Activated T-helper 1 cell treated with anti-CD3 and anti-CD28 coated beads, Interleukin-2, amount 50 U/mL, for 16 hours (primary cell): Measurements from ENCODE around the gene LRRC28.

ENCODE experiments used
- DNase-seq, 2 donors: peaks; one replicate each; pipeline ENCODE4 v3.0.0-alpha.2; 2020; ENCODE audit warnings: low read depth in 1 of 2, low spot score in 1 of 2

The LRRC28 gene

DNA sequence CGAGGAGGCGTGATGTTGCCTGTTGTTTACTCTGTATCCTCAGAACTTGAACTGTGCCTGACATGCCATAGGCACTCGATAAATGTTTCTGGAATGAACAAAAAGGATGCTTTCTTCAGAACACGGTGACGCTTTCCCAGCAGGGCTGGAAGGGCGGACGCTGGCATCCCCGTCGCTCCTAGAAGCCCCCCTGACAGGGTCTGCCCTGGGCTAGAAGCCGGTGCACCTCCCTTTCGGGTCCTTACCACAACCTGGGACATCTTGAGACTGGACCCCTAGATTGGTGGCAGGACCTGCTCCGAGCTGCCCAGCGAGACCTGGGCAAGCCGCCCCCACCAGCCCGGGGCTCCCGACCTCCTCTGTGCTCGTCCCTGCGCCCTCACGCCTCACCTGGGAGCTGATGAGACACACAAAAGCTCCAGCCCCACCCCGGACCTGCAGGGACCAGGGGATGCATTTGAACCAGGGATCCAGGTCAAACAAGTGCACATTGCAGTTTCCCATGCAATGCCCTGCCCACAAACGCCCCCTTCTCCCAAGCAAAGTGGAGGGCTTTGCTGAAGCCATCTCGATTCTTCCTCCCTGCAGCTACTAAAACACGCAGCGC is 183.3 kb downstream of the LRRC28 start:
- no peak for DNase-seq

GRCh38 chr15:99435113-99435695 is 183.9 kb downstream of the LRRC28 start:
- no peak for DNase-seq

DNA sequence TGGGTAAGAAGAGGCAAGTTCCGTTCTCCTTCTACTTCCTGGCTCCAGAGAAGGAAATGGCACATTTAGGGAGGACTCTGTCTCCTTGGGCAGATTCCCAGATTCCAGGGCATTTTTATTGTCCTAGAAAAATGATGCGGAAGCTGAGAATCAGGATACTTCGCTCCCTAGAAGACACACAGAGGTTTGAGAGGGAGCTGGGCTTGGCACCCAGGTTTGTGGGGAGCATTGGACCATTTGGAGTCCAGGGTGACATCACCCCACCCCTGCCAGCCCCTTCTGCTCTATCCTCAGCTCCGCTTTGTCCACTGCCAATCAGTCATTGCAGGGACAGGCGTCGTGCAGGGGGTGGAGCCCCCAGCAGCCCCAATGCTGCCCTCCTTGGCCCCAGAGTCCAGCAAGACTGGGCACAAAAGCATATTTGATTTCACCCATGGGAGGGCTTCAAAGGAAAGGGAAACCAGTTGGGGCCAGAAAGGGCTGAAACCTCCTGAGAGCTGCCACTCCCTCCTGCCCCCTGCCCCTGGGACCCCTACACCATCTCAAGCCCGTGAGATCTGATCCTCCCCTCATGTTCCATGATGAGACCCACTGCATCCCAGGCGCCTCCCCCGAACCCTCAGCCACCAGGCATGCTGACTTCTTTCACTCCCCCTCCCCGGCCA is 184.7 kb downstream of the LRRC28 start:
- DNase-seq = no peak

DNA sequence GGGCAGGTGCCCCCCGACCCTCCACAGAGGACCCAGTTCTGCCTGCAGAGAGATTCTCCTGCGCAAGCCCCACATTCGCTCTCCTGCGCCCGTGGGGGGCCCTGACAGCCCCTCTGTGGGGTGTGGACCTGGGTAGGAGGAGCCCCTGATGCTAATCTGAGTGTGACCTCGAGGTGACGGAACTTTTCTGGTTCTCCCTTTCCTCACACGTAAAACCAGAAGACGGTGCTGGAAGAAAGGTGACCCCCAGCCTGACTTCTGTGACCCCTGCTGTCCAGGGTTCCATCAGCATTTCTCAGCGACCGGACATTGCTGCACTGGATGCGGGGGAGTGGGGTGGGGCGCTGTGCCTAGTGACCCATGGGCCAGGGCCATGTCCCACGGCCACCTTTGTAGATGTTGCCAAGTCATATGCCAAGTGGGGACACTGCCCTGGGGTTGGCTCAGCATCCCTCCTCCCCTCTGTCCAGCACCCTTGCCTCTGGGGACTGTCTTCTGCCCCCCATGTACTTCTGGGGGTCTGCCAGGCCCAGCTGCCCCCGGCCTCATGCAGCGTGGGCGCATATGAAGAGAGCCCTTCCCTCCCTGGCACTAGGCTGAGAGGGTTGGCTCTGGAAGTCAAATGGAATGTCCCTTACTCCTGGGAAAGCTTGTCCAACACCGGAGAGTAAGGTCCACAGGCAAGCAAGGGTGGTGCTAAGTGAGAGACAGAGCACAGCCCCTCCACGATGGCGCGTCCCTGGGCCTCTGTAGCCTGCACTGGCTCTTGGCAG is 185.4 kb downstream of the LRRC28 start:
- no peak for DNase-seq

- DNase-seq = no peak
These were observed 186.3 kb downstream of the LRRC28 start for GRCh38 chr15:99437315-99438223.

GRCh38 chr15:99438224-99438585 is 186.9 kb downstream of the LRRC28 start:
- DNase-seq = no peak

- no peak for DNase-seq
These were observed 187.6 kb downstream of the LRRC28 start for GRCh38 chr15:99438691-99439523.

DNA sequence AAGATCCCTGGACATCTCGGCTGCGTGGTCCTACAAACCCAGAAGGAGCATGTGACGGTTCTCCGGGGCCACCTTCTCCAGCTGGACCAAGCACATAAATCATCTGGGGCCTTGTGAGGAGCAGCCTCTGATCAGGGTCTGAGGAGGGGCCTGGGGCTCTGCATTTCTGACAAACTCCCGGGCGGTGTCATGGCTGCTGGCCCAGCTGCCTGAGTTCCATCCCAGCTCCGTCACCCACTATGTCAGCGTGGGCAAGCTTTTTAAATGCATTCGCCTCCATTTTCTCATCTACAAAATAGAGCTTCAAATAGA is 188.2 kb downstream of the LRRC28 start:
- no peak for DNase-seq

GRCh38 chr15:99440029-99440428 is 188.7 kb downstream of the LRRC28 start:
- no peak for DNase-seq
